H1 (cell line): ENCODE data around the gene ZNF599. TPM values are rescaled to one million over a fixed set of nuclear protein-coding genes. Genes with fewer than 3 reads are reported as not detected.

Experiments
- CEBPB ChIP-seq: IDR thresholded peaks from 2 replicates; pipeline ENCODE4 v1.6.1; 2012; ENCODE audit warnings: low read depth, low read length
- NANOG ChIP-seq: IDR thresholded peaks from 2 replicates; pipeline ENCODE4 v1.6.1; 2011; ENCODE audit warnings: low read length, low read depth, mild to moderate bottlenecking, inconsistent platforms; ENCODE audit not compliant: insufficient read depth, poor library complexity, severe bottlenecking
- POLR2AphosphoS5 ChIP-seq: IDR thresholded peaks from 2 replicates; pipeline ENCODE4 v1.6.1; 2011; ENCODE audit warnings: low read depth, low read length
- YY1 ChIP-seq: IDR thresholded peaks from 2 replicates; pipeline ENCODE4 v1.6.1; 2011; ENCODE audit warnings: low read depth, mild to moderate bottlenecking, low read length
- polyA plus RNA-seq, 7 experiments: library from polyadenylated mRNA; depleted of rRNA in 3 of 7; stranded (reverse) in 5 of 7; unstranded in 2 of 7; fragments of >200 nt in 5 of 7; fragments of 200-250 nt in 2 of 7; gene quantifications; 1 replicate in 5 of 7; 2 replicates in 1 of 7; 4 replicates in 1 of 7; pipeline versions ENCODE4 v1.2.1 to v1.2.3, GENCODE V29; 2011 to 2013; ENCODE audit warnings: missing spikeins in 2 of 7, mixed read lengths in 2 of 7
- total RNA-seq: library from RNA; stranded (reverse); fragmentation: NEBNext Ultra II Directional; extraction: Animal tissue kit (Norgen Biotek cat#: 25700); gene quantifications from 2 replicates; pipeline ENCODE4 v1.2.1, GENCODE V29; 2021
- TF ChIP-seq, protein P1 (sequence below): fragments of 300-600 bp; sonication (generic); IDR thresholded peaks from 2 replicates; pipeline ENCODE4 v1.7.1; 2012; ENCODE audit warnings: low read length, moderate library complexity, mild to moderate bottlenecking, inconsistent platforms; ENCODE audit not compliant: insufficient replicate concordance
- TF ChIP-seq, protein P2 (sequence below): IDR thresholded peaks from 2 replicates; pipeline ENCODE4 v1.6.1; 2012; ENCODE audit warnings: inconsistent platforms
- TF ChIP-seq, protein P3 (sequence below), 3 experiments: IDR thresholded peaks; 1 replicate in 2 of 3; 2 replicates in 1 of 3; pipeline versions ENCODE4 v1.5.1 to v1.6.1; 2011; ENCODE audit warnings: low read length in 3 of 3, mild to moderate bottlenecking in 3 of 3, inconsistent platforms in 2 of 3, low read depth in 1 of 3, moderate library complexity in 1 of 3; ENCODE audit not compliant: insufficient read depth in 1 of 3; ENCODE audit errors: control extremely low read depth in 1 of 3

The ZNF599 gene
- total and polyA plus RNA-seq, 2 of the 8 experiments (the other 6 are each of a cell fraction or from before 2014, with no cell fraction given) = 4.8 to 5.4 TPM

DNA sequence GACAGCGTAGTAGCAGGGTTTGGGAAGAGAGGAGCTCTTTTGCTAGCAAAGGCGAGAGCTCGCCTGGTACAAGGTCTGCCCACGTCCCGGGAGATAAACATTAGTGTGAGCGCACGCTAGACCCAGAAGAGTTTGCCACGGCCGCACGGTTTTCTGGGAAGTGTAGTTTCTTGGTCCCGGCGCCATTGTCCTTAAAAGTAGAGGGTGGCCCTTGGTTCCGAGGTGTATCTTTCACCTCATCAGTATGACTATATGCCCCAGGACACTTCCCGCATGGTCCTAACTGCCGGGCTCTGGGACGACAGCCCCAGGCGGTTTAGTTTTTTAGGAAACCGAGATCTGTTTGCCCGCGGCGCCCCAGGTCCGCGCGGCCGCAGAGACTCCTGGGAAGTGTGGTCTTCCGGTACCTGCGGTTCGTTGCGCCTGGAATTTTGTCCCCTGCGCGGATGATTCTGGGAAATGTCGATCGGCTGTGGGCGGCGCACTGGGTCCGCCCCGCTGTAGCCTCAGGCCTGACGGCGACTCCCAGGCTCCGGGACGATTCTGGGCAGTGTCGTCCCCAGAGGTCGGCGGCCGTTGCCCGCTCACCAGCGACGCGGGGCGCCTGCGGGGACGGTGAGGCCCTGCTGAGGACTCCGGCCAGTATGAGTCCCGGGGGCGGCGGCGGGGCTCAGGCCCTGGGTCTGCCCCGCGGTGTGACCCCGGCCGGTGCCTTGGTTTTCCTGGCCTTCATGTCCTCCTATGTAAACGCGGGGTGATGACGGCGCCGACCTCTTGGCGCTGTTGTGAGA, 39.1 kb downstream of the ZNF599 start, which contains the start of gene ZNF181 (continued):
- TF ChIP-seq, protein P1, sequence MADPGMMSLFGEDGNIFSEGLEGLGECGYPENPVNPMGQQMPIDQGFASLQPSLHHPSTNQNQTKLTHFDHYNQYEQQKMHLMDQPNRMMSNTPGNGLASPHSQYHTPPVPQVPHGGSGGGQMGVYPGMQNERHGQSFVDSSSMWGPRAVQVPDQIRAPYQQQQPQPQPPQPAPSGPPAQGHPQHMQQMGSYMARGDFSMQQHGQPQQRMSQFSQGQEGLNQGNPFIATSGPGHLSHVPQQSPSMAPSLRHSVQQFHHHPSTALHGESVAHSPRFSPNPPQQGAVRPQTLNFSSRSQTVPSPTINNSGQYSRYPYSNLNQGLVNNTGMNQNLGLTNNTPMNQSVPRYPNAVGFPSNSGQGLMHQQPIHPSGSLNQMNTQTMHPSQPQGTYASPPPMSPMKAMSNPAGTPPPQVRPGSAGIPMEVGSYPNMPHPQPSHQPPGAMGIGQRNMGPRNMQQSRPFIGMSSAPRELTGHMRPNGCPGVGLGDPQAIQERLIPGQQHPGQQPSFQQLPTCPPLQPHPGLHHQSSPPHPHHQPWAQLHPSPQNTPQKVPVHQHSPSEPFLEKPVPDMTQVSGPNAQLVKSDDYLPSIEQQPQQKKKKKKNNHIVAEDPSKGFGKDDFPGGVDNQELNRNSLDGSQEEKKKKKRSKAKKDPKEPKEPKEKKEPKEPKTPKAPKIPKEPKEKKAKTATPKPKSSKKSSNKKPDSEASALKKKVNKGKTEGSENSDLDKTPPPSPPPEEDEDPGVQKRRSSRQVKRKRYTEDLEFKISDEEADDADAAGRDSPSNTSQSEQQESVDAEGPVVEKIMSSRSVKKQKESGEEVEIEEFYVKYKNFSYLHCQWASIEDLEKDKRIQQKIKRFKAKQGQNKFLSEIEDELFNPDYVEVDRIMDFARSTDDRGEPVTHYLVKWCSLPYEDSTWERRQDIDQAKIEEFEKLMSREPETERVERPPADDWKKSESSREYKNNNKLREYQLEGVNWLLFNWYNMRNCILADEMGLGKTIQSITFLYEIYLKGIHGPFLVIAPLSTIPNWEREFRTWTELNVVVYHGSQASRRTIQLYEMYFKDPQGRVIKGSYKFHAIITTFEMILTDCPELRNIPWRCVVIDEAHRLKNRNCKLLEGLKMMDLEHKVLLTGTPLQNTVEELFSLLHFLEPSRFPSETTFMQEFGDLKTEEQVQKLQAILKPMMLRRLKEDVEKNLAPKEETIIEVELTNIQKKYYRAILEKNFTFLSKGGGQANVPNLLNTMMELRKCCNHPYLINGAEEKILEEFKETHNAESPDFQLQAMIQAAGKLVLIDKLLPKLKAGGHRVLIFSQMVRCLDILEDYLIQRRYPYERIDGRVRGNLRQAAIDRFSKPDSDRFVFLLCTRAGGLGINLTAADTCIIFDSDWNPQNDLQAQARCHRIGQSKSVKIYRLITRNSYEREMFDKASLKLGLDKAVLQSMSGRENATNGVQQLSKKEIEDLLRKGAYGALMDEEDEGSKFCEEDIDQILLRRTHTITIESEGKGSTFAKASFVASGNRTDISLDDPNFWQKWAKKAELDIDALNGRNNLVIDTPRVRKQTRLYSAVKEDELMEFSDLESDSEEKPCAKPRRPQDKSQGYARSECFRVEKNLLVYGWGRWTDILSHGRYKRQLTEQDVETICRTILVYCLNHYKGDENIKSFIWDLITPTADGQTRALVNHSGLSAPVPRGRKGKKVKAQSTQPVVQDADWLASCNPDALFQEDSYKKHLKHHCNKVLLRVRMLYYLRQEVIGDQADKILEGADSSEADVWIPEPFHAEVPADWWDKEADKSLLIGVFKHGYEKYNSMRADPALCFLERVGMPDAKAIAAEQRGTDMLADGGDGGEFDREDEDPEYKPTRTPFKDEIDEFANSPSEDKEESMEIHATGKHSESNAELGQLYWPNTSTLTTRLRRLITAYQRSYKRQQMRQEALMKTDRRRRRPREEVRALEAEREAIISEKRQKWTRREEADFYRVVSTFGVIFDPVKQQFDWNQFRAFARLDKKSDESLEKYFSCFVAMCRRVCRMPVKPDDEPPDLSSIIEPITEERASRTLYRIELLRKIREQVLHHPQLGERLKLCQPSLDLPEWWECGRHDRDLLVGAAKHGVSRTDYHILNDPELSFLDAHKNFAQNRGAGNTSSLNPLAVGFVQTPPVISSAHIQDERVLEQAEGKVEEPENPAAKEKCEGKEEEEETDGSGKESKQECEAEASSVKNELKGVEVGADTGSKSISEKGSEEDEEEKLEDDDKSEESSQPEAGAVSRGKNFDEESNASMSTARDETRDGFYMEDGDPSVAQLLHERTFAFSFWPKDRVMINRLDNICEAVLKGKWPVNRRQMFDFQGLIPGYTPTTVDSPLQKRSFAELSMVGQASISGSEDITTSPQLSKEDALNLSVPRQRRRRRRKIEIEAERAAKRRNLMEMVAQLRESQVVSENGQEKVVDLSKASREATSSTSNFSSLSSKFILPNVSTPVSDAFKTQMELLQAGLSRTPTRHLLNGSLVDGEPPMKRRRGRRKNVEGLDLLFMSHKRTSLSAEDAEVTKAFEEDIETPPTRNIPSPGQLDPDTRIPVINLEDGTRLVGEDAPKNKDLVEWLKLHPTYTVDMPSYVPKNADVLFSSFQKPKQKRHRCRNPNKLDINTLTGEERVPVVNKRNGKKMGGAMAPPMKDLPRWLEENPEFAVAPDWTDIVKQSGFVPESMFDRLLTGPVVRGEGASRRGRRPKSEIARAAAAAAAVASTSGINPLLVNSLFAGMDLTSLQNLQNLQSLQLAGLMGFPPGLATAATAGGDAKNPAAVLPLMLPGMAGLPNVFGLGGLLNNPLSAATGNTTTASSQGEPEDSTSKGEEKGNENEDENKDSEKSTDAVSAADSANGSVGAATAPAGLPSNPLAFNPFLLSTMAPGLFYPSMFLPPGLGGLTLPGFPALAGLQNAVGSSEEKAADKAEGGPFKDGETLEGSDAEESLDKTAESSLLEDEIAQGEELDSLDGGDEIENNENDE = no peak
- TF ChIP-seq, protein P2, sequence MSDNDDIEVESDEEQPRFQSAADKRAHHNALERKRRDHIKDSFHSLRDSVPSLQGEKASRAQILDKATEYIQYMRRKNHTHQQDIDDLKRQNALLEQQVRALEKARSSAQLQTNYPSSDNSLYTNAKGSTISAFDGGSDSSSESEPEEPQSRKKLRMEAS = no peak
- TF ChIP-seq, protein P3, sequence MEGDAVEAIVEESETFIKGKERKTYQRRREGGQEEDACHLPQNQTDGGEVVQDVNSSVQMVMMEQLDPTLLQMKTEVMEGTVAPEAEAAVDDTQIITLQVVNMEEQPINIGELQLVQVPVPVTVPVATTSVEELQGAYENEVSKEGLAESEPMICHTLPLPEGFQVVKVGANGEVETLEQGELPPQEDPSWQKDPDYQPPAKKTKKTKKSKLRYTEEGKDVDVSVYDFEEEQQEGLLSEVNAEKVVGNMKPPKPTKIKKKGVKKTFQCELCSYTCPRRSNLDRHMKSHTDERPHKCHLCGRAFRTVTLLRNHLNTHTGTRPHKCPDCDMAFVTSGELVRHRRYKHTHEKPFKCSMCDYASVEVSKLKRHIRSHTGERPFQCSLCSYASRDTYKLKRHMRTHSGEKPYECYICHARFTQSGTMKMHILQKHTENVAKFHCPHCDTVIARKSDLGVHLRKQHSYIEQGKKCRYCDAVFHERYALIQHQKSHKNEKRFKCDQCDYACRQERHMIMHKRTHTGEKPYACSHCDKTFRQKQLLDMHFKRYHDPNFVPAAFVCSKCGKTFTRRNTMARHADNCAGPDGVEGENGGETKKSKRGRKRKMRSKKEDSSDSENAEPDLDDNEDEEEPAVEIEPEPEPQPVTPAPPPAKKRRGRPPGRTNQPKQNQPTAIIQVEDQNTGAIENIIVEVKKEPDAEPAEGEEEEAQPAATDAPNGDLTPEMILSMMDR (IDR thresholded peaks at IDR 0.05; ENCODE audit: control extremely low read depth in 1 of 3, insufficient read depth in 1 of 3, low read depth in 1 of 3, low read length in 3 of 3) = no peak
- TF ChIP-seq YY1 = peak; percentile 95
- peak; percentile 84 for TF ChIP-seq POLR2AphosphoS5
- TF ChIP-seq NANOG = peak; percentile 14
- no peak for TF ChIP-seq CEBPB
